Skeletal muscle tissue (tissue), 4 donors: ENCODE data around the gene B4GALNT4. TPM values are rescaled to one million over a fixed set of nuclear protein-coding genes. Genes with fewer than 3 reads are reported as not detected.
"Not testable (repeated sequence)": the region's sequence is repeated elsewhere in the genome, so short reads cannot be mapped to it uniquely, and the experiment has no call there.

Experiments
- H3K27ac ChIP-seq: one replicate; pipeline ENCODE4 v1.7.0; 2013; ENCODE audit warnings: mild to moderate bottlenecking, low read depth, low read length, inconsistent platforms
- H3K27me3 ChIP-seq, 3 donors: one replicate each; pipeline ENCODE4 v1.7.0; 2013; ENCODE audit warnings: low read length in 3 of 3; ENCODE audit not compliant: control insufficient read depth in 3 of 3, insufficient read depth in 3 of 3
- H3K36me3 ChIP-seq, 3 donors: one replicate each; pipeline ENCODE4 v1.7.0; 2013; ENCODE audit warnings: low read length in 3 of 3; ENCODE audit not compliant: control insufficient read depth in 3 of 3, insufficient read depth in 3 of 3
- H3K4me1 ChIP-seq, 3 donors: one replicate each; pipeline ENCODE4 v1.7.0; 2013; ENCODE audit warnings: low read length in 3 of 3, mild to moderate bottlenecking in 3 of 3; ENCODE audit not compliant: control insufficient read depth in 3 of 3, insufficient read depth in 3 of 3
- H3K4me3 ChIP-seq, 3 donors: one replicate each; pipeline ENCODE4 v1.7.0; 2013; ENCODE audit warnings: low read length in 3 of 3
- H3K9ac ChIP-seq, 3 donors: one replicate each; pipeline ENCODE4 v1.7.0; 2013; ENCODE audit warnings: low read length in 3 of 3, mild to moderate bottlenecking in 3 of 3, moderate library complexity in 2 of 3, low read depth in 1 of 3
- H3K9me3 ChIP-seq, 3 donors: one replicate each; pipeline ENCODE4 v1.7.0; 2013; ENCODE audit warnings: low read length in 3 of 3; ENCODE audit not compliant: control insufficient read depth in 3 of 3
- total RNA-seq: library from RNA; depleted of rRNA; stranded (reverse); fragments of >200 nt; gene quantifications from one replicate; pipeline ENCODE4 v1.2.3, GENCODE V29; 2014
- donor health status: Osteomylitis.

B4GALNT4 gene
- total RNA-seq, 1 donor from 2014 or later, result 5.2 TPM

DNA sequence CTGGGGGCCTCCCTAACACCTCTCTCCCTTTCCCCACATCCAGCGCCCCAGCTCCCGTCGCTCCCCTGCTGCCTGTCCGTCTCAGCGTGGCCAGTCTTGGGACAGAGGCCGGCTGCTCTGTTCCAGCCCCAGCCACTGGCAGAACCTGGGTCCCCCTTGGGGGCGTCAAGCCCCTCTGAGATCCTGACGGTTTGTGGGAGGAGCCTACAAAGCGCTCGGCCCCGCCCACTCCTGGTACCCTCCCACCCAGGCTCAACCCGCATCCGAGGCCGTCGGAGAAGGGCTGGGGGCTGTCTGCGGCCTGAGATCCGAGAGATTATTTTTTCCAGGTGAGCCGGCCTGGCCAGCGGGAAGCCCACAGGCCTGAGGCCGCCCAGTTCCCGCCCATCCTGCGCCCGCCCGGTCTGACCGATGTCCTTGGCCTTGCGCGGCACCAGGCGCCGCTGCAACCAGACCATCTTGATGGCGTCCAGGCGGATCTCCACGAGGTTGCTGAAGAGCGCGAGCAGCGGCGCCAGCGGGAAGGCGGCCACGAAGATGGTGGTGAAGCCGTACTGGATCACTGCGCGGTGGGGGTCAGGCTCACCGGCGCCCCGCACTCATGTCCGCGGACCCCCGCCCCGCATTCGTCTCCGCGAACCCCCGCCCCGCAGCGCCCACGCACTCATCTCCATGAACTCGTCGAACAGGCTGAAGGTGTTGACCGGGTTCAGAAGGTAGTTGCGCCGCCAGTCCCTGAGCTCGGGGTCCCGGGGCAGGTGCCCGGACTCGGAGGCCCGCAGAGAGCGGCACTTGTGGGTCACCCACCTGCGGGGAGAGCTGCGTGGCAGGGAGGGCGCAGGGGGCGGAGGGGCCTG lies 51.0 kb downstream of the B4GALNT4 start:
- H3K4me1 ChIP-seq, result peaks cover 0 to 5% (median 0%) of the 10 kb centered on the region in 3 donors
- H3K9ac ChIP-seq, result no peak overlapping the region
- H3K4me3 ChIP-seq, result no peak overlapping the region
- no peaks in the 10 kb centered on the region for H3K36me3 ChIP-seq
- no peak overlapping the region for H3K27ac ChIP-seq
- H3K9me3 ChIP-seq, result no peaks in the 10 kb centered on the region
- peaks cover 43 to 58% (median 53%) of the 10 kb centered on the region in 3 donors for H3K27me3 ChIP-seq

DNA sequence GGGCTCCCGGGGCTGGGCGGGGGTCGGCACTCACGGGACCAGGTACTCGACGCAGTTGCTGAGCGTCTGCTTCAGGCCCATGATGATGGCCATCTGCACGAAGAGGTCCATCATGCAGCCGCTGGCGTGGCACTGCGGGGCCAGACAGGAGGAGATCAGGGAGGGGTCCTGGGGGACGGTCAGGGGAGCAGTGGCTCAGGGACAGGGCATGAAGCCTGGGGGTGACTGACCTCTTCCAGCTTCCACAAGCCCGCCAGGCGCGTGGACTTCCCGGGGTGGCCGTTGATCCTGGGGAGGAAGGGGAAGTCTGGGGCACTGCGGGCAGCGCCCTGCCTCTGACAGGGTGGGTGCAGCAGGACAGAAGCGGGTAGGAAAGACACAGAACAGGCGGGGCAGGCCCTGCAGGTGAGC lies 51.6 kb downstream of the B4GALNT4 start:
- H3K4me3 ChIP-seq, result no peak overlapping the region

DNA sequence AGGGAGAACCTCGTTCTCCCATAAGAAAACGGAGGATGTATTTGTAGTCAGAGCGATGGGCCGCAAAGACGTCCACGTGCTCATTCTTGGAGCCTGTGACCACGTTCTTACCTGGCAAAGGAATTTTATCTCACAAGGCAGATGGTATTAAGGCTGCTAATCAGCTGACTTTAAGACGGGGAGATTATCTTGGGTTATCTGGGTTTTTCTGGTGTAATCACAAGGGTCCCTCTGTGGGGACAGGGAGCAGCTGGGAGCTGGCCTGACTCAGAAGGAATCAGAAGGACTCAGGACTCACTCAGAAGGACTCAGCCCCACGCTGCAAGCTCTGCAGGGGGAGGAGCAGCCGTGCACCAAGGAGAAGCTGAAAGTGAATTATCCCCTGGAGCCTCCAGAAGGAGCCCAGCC lies 53.0 kb downstream of the B4GALNT4 start:
- Histone ChIP-seq H3K4me1 (peaks cover 0 to 2% (median 0%) of the 10 kb centered on the region in 3 donors), H3K9me3 (no peaks in the 10 kb centered on the region), H3K27ac (no peak overlapping the region), H3K36me3 (no peaks in the 10 kb centered on the region), H3K27me3 (peaks cover 30 to 46% (median 40%) of the 10 kb centered on the region in 3 donors), H3K9ac (no peak overlapping the region), H3K4me3 (no peak overlapping the region)

More for the DNA sequence above, 51.6 kb downstream of the B4GALNT4 start:
- no peaks in the 10 kb centered on the region for H3K9me3 ChIP-seq
- no peaks in the 10 kb centered on the region for H3K36me3 ChIP-seq
- peaks cover 0 to 2% (median 0%) of the 10 kb centered on the region in 3 donors for H3K4me1 ChIP-seq
- peaks cover 37 to 52% (median 47%) of the 10 kb centered on the region in 3 donors for H3K27me3 ChIP-seq
- H3K27ac ChIP-seq, result no peak overlapping the region
- no peak overlapping the region for H3K9ac ChIP-seq

DNA sequence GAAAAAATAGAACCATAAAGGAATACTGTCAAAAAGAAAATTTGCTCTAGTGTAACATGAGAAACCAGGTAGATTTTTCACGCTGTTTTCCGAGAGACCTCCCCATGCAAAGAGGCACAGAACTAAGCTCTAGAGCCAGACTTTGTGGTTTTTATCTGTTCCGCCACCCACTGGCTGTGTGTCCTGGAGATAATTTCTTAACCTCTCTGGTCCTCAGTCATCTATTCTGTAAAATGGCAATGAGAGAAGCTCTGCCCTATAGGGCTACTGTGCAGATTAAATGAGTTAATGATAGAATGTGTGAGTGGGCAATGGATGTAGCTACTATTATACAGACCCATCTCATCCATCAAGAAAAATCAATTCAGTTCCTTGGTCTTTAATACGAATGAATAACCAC lies 54.9 kb downstream of the B4GALNT4 start:
- H3K9me3 ChIP-seq, result no peaks in the 10 kb centered on the region
- H3K4me3 ChIP-seq, result no peak overlapping the region
- no peaks in the 10 kb centered on the region for H3K4me1 ChIP-seq
- no peak overlapping the region for H3K9ac ChIP-seq
- no peak overlapping the region for H3K27ac ChIP-seq
- H3K27me3 ChIP-seq, result peaks cover 18 to 36% (median 27%) of the 10 kb centered on the region in 3 donors
- no peaks in the 10 kb centered on the region for H3K36me3 ChIP-seq

DNA sequence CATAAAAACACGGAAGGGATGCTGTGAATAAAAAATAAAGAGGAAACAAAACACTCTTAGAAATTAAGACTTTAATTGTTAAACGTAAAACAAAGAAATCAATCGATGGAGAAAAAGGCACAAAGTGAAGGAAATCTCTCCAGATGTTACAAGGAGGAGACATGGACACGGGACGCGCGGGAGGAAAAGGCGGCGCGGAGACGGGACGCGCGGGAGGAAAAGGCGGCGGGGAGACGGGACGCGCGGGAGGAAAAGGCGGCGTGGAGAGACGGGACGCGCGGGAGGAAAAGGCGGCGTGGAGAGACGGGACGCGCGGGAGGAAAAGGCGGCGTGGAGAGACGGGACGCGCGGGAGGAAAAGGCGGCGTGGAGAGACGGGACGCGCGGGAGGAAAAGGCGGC lies 55.5 kb downstream of the B4GALNT4 start:
- H3K4me3 ChIP-seq, H3K4me1 ChIP-seq, H3K9ac ChIP-seq, H3K36me3 ChIP-seq, H3K9me3 ChIP-seq, H3K27ac ChIP-seq: not testable (repeated sequence)
- H3K27me3 ChIP-seq, result peaks cover 12 to 34% (median 25%) of the 10 kb centered on the region in 3 donors

DNA sequence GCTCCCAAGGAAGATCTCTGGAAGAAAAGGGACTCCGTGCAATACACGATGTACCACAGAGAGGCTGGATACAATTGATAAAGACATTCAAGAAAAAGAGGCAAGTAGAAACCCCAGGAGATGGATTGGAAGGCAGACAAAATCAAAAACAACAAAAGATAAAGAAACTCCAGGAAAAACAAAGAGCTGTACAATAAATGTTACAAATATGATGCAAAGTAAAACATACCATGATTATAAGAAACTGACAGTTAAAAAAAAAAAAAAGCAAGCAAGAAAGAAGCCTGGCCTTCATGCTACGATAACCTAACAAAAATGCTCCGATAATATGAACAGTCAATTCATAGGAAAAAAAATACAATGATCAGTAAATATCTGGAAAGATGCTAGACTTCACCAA lies 56.0 kb downstream of the B4GALNT4 start:
- H3K9me3 ChIP-seq, result no peaks in the 10 kb centered on the region
- H3K27me3 ChIP-seq, result peaks cover 7 to 32% (median 19%) of the 10 kb centered on the region in 3 donors
- no peaks in the 10 kb centered on the region for H3K36me3 ChIP-seq
- no peak overlapping the region for H3K9ac ChIP-seq
- H3K27ac ChIP-seq, result no peak overlapping the region
- H3K4me1 ChIP-seq, result no peaks in the 10 kb centered on the region
- no peak overlapping the region for H3K4me3 ChIP-seq

DNA sequence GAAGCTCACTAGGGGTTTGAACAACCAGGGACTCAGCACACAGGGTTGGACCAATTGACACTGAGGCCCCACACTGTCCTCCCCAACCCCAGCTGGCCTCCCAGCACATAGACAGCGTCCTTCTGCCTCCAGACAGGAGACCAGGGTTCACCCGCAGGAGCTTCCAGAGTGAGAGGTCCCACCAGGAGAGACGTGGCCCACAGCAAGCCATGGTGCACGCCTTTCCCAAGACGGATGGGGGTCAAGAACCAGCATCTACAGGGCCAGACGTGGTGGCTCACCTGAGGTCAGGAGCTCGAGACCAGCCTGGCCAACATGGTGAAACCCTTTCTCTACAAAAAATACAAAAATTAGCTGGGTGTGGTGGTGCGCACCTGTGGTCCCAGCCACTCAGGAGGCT lies 57.6 kb downstream of the B4GALNT4 start:
- Histone ChIP-seq H3K4me3 (no peak overlapping the region), H3K9ac (no peak overlapping the region), H3K9me3 (no peaks in the 10 kb centered on the region), H3K4me1 (no peaks in the 10 kb centered on the region), H3K27me3 (peaks cover 7 to 29% (median 18%) of the 10 kb centered on the region in 3 donors), H3K36me3 (no peaks in the 10 kb centered on the region), H3K27ac (no peak overlapping the region)

DNA sequence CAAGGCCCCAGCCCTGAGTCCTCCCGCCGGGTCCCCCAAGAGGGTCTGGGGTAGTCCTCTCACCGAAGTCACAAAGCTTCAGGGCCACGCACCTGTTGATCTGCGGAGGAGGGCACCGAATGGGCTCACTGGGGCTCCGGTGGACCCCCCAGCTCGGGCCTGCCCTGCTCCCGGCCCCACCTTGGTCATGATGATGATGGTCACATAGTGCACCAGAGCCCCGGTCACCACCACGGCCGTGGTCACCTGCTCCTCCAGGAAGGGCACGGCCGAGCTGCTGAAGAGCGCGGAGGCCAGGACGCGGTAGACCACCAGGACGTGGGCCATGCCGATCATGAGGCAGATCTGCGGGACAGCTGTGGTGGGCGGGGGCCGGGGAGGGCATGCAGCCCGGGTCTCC lies 59.0 kb downstream of the B4GALNT4 start:
- no peaks in the 10 kb centered on the region for H3K36me3 ChIP-seq
- H3K4me1 ChIP-seq, result no peaks in the 10 kb centered on the region
- H3K27me3 ChIP-seq, result peaks cover 7 to 37% (median 20%) of the 10 kb centered on the region in 3 donors
- no peaks in the 10 kb centered on the region for H3K9me3 ChIP-seq
- no peak overlapping the region for H3K27ac ChIP-seq
- no peak overlapping the region for H3K9ac ChIP-seq
- H3K4me3 ChIP-seq, result no peak overlapping the region

DNA sequence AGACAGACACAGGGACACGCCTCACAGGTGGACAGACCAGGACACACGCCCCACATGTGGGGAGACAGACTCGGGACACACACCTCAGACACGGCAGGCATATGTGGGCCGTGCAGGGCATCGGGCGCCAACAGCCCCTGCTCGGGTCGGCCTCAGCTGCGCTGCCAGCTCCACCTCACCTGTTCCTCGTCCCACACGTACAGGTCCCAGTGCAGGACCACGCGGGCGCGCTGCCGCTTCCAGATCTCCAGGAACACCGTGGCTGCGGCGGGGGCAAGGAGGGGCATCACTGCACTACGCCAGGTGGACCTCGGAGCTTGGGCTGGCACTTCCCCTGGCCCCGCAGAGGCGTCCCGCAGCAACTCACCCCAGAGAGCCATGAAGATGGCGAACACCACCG lies 60.1 kb downstream of the B4GALNT4 start:
- Histone ChIP-seq H3K4me1 (no peaks in the 10 kb centered on the region), H3K27ac (no peak overlapping the region), H3K27me3 (peaks cover under 1 to 28% (median 16%) of the 10 kb centered on the region in 3 donors)

DNA sequence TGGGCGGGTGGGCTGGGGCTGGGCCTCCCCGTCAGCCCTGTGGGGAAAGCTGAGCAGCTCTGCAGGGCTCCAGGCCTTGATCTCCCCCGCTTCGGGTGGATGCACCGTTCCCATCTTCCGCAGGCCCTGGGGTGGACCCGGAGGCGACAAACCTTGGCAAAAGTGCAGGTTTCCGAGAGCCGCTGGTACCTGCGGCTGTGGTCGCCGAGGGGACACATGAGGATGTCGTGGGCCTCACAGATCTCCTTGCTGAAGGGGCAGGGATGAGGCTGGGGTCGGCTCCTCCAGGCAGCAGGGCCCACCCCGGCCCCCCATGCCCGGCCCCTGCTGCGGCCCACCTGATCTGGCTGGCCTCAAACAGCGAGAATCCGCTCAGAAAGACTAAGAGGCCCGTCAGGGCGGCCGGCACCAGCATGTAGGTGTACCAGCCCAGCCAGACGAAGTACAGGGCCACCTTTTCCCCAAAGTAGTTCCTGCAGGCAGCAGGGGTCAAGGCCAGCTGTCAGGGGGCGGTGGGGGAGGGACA lies 60.7 kb downstream of the B4GALNT4 start:
- Histone ChIP-seq H3K36me3 (no peaks in the 10 kb centered on the region), H3K27ac (no peak overlapping the region), H3K4me1 (no peaks in the 10 kb centered on the region), H3K4me3 (no peak overlapping the region), H3K9me3 (no peaks in the 10 kb centered on the region), H3K9ac (no peak overlapping the region), H3K27me3 (peaks cover 0 to 28% (median 16%) of the 10 kb centered on the region in 3 donors)

More for the DNA sequence above, 60.1 kb downstream of the B4GALNT4 start:
- Histone ChIP-seq H3K9me3 (no peaks in the 10 kb centered on the region), H3K9ac (no peak overlapping the region), H3K4me3 (no peak overlapping the region), H3K36me3 (no peaks in the 10 kb centered on the region)
